ENCODE data around the gene STOX2.

STOX2 gene

GRCh38 chr4:183878251-183878970 lies 26.7 kb upstream of the STOX2 start:
- Histone ChIP-seq H3K27ac (no peak overlapping the region), H3K27me3 (no peaks in the 10 kb centered on the region)

GRCh38 chr4:183885205-183885720 lies 19.8 kb upstream of the STOX2 start:
- H3K9me3 ChIP-seq: no peaks in the 10 kb centered on the region
- no peaks in the 10 kb centered on the region for H3K36me3 ChIP-seq
- TF ChIP-seq CTCF (IDR thresholded peaks at IDR 0.05): no peak
- H3K4me3 ChIP-seq (ENCODE audit: low read depth in 1 of 2, low read length in 1 of 2): no peak overlapping the region
- H3K27me3 ChIP-seq: no peaks in the 10 kb centered on the region
- no peak overlapping the region for H3K27ac ChIP-seq
- H3K4me1 ChIP-seq (ENCODE audit: control insufficient read depth in 1 of 2, insufficient read depth in 1 of 2, low read depth in 1 of 2, low read length in 1 of 2): no peaks in the 10 kb centered on the region

More at GRCh38 chr4:183878251-183878970, 26.7 kb upstream of the STOX2 start:
- H3K36me3 ChIP-seq: no peaks in the 10 kb centered on the region
- no peaks in the 10 kb centered on the region for H3K9me3 ChIP-seq
- H3K4me1 ChIP-seq (ENCODE audit: control insufficient read depth in 1 of 2, insufficient read depth in 1 of 2, low read depth in 1 of 2, low read length in 1 of 2): peaks cover 0 to 18% of the 10 kb centered on the region in 2 experiments
- H3K4me3 ChIP-seq (ENCODE audit: low read depth in 1 of 2, low read length in 1 of 2): no peak overlapping the region
- TF ChIP-seq CTCF (IDR thresholded peaks at IDR 0.05): no peak

- TF ChIP-seq CTCF (IDR thresholded peaks at IDR 0.05): no peak
- no peaks in the 10 kb centered on the region for H3K9me3 ChIP-seq
- H3K4me1 ChIP-seq (ENCODE audit: control insufficient read depth in 1 of 2, insufficient read depth in 1 of 2, low read depth in 1 of 2, low read length in 1 of 2): no peaks in the 10 kb centered on the region
- no peaks in the 10 kb centered on the region for H3K27me3 ChIP-seq
- H3K27ac ChIP-seq: no peak overlapping the region
- H3K4me3 ChIP-seq (ENCODE audit: low read depth in 1 of 2, low read length in 1 of 2): no peak overlapping the region
- H3K36me3 ChIP-seq: no peaks in the 10 kb centered on the region
Observed at GRCh38 chr4:183887351-183887750, 17.8 kb upstream of the STOX2 start.

- H3K36me3 ChIP-seq: no peaks in the 10 kb centered on the region
- no peaks in the 10 kb centered on the region for H3K27me3 ChIP-seq
- H3K9me3 ChIP-seq: no peaks in the 10 kb centered on the region
- H3K27ac ChIP-seq: no peak overlapping the region
- H3K4me3 ChIP-seq (ENCODE audit: low read depth in 1 of 2, low read length in 1 of 2): no peak overlapping the region
- no peak for TF ChIP-seq CTCF (IDR thresholded peaks at IDR 0.05)
- no peaks in the 10 kb centered on the region for H3K4me1 ChIP-seq (ENCODE audit: control insufficient read depth in 1 of 2, insufficient read depth in 1 of 2, low read depth in 1 of 2, low read length in 1 of 2)
Observed at GRCh38 chr4:183888564-183888963, 16.5 kb upstream of the STOX2 start.

- Histone ChIP-seq H3K27ac (no peak overlapping the region), H3K4me1 (ENCODE audit: control insufficient read depth in 1 of 2, insufficient read depth in 1 of 2, low read depth in 1 of 2, low read length in 1 of 2) (no peaks in the 10 kb centered on the region), H3K27me3 (no peaks in the 10 kb centered on the region), H3K9me3 (no peaks in the 10 kb centered on the region), H3K36me3 (no peaks in the 10 kb centered on the region), H3K4me3 (ENCODE audit: low read depth in 1 of 2, low read length in 1 of 2) (no peak overlapping the region)
- TF ChIP-seq CTCF (IDR thresholded peaks at IDR 0.05): no peak
Observed at GRCh38 chr4:183889190-183889589, 15.9 kb upstream of the STOX2 start.
